SKM-1 (cell line): Measurements from ENCODE around the gene GPR15.
"Not testable (repeated sequence)": the region's sequence is repeated elsewhere in the genome, so short reads cannot be mapped to it uniquely, and the experiment has no call there.

ENCODE experiments used
- DNase-seq: peaks from one replicate; lab custom pipeline; 2025; ENCODE audit not compliant: unreplicated experiment; lab: John Stamatoyannopoulos, UW

GPR15 gene

GRCh38 chr3:98556164-98557130, 24.7 kb downstream of the GPR15 start:
- DNase-seq = no peak

GRCh38 chr3:98557324-98558010, 25.7 kb downstream of the GPR15 start:
- no peak for DNase-seq

- no peak for DNase-seq
Observed at GRCh38 chr3:98558100-98558827, 26.5 kb downstream of the GPR15 start.

- DNase-seq = not testable (repeated sequence)
Observed at GRCh38 chr3:98559769-98560168, 28.0 kb downstream of the GPR15 start.

- DNase-seq = no peak
Observed at GRCh38 chr3:98560911-98561310, 29.1 kb downstream of the GPR15 start.

GRCh38 chr3:98561727-98562521, 30.1 kb downstream of the GPR15 start:
- DNase-seq = no peak

GRCh38 chr3:98563661-98564281, 32.0 kb downstream of the GPR15 start:
- DNase-seq = no peak

- no peak for DNase-seq
Observed at GRCh38 chr3:98564282-98565005, 32.7 kb downstream of the GPR15 start.

- no peak for DNase-seq
Observed at GRCh38 chr3:98565237-98565643, 33.5 kb downstream of the GPR15 start.

- DNase-seq = no peak
Observed at GRCh38 chr3:98565843-98566242, 34.1 kb downstream of the GPR15 start.

- DNase-seq = no peak
Observed at GRCh38 chr3:98567666-98568270, 36.0 kb downstream of the GPR15 start.

- no peak for DNase-seq
Observed at GRCh38 chr3:98568402-98568801, 36.6 kb downstream of the GPR15 start.

GRCh38 chr3:98573181-98573728, 41.5 kb downstream of the GPR15 start:
- DNase-seq = no peak

- no peak for DNase-seq
Observed at GRCh38 chr3:98574132-98574531, 42.4 kb downstream of the GPR15 start.

- DNase-seq = no peak
Observed at GRCh38 chr3:98577178-98577895, 45.6 kb downstream of the GPR15 start.

- no peak for DNase-seq
Observed at GRCh38 chr3:98580401-98581386, 48.9 kb downstream of the GPR15 start.

GRCh38 chr3:98581474-98581873, 49.7 kb downstream of the GPR15 start:
- no peak for DNase-seq
